ENCODE results near the gene CTSV.
"Not testable (repeated sequence)": the region's sequence is repeated elsewhere in the genome, so short reads cannot be mapped to it uniquely, and the experiment has no call there.

CTSV gene

DNA sequence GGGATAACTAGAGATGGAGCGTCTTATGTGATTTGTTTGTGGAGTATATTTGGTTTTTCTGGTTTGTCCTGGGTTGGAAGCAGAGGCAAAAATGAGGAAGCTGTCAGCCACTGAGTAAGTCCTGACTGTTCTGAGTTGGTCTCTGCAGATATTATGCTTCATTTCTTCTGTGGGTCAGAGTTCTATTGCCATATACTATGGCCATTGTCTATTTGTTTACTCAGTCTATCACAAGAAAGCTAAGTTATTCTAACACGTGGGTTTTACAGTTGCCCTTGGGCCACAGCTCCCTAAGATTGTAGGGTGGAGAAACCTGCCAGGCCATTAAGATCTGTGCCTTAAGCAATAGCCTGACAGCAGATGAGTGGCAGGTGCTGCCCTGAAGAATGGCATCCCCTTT, 3.0 kb upstream of the CTSV start:
- DNase-seq (ENCODE audit: low read depth), result no peak

DNA sequence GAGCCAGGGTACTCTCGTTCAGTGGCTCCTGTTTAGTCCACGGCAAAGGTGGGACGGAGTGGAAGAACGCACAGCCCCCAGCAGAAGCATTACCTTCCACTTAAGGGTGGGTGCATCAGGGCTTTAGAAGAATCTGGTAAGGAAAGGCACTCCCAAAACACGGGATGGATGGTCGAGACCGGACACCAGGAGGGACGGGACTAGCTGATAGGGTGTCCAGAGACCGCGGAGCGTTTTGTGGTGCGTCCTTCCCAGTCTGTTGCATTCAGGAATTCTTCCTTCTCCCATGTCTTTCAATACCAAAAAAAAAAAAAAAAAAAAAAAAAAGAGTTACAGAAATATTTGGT, 545 bp upstream of the CTSV start:
- no peak for DNase-seq (ENCODE audit: low read depth)

DNA sequence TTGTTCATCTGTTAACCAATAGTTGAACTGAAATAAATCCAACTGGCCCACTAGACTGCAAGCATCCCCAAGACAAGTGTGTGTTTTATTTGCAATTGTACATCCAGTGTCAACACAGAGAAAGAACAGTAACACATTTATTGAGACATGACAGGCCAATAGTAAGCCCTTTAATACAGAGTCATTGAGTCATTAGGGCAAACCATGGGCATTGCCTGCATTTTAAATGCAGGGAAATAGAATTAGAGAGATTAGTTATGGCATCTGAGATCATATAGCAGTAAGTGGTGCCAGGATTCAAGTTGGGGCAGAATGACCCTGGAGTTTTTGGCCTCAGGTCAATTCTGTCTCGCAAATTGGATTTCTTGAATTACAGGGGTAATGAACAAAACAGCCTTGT, 15.4 kb downstream of the CTSV start:
- not testable (repeated sequence) for DNase-seq (ENCODE audit: low read depth)

DNA sequence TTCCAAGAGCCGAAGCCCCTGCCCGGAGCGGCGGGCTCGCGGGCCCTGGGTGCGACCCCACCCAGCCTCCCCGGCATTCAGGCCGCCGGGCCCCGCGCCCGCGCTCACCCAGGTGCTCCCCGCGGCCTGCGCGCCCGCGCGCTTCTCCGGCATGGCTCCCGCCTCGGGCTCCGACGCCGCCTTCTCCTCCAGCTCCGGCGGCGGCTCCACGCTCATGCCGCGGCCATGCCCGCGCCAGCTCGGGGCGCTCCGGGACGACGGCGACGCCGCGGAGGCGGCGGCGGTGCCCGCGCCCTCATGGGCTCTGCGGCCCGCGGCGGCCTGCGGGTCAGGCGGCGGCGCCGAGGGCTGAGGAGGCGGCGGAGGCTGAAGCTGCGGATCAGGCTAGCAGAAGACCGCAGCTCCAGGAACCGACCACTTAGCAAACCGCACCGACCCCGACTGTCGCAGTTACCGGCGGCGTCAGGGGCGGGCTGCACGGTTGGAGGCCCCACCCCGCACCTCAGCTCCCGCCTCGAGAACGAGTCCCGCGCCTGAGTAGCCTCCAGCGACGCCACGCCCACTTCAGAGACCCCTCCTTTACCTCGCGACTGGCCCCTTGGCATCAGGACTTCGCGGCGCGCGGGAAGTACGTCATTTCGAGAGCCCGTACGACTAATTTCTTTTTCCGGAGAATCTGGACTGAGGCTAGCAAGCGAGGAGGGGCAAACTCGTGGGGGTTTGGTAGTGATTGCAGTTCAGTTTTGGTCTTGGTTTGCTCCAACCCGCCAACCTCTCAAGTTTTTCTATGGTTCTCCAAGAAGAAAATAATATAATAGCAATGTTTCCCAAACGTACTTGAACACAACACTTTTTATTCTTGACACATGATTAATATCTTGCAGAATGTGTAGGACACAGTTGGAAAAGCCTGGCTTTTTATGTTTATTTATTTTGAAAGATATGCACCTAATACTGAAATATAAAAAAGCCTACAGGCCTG, 25.5 kb downstream of the CTSV start:
- not testable (repeated sequence) for DNase-seq (ENCODE audit: low read depth)

DNA sequence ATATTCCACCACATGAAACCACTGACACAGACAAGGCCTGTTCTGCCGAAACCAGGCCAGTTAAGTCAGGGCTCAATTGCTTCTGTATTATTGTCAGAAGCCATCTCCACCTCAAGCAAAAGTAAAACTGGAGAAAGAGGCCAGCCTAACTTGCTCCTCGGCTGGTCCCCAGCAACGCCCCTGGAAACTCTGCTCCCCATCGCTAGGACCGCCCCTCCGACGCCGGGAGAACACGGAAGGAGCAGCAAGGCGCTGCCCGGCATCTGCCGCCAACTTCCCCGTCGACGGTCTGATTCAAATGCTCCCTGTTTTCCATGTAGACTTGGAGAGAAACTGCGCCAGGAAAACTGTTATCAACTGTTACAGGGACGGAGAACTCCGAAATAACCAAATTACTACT, 26.3 kb downstream of the CTSV start:
- not testable (repeated sequence) for DNase-seq (ENCODE audit: low read depth)

DNA sequence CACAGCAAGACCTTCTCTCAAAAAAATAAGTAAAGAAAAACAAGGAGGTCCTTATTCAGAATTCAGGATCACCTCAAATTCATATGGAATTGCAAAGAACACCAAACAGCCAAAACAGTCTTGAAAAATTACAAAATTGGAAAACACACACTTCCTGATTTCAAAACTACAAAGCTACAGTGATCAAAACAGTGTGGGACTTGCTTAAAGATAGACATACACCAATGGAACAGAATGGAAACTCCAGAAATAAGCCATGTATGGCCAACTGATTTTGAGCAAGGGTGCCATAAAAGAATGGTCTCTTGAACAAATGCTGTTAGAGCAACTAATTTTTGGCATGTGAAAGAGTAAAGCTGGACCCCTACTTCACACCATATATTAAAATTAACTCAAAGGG, 36.7 kb downstream of the CTSV start:
- DNase-seq (ENCODE audit: low read depth), result not testable (repeated sequence)

DNA sequence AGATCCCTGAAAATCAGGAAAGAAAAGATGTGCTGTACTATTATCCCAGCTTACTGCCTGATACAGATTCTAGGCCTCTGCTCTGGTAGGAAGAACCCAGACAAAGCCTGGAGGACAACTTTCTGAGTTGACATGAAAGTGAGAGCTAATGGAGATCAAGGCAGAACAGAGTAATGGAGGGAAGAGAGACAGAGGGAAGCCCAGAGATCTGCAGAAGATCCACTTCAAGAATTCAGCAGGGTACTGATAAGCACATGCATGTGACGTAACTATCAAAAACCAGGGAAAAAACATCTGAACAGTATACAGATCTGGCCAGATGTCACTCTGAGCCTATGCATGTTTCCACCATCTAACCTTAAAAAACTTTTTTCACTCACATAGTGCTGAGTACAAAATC, 37.6 kb downstream of the CTSV start:
- DNase-seq (ENCODE audit: low read depth), result not testable (repeated sequence)

DNA sequence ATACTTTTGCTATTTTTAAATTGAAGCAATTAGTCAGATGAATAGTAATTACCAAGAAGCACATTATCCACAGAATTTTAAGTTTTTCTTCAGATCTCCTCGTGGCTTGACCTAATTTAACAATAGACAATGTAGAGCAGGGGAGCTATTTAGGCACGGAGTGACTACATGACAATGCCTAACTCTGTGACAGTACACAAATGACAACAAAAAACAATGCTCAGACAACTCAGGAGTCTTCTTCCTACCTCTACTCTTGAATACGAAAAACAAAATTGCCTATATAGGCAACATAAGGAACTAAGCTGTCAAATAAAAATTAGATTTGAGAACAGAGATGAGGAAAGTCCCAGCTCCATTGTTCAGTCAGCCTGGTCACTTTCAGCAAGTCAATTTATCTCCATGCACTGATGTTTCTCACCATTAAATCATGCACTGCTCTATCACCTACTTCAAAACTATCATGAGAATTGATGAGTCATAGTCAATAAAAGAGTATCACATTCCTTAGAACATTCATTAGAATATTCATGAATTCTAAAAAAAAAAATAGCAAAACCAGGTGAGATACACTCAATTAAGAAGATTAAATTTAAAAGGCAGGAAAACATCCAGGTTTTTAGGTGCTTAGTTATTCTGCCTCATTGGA, 38.7 kb downstream of the CTSV start:
- DNase-seq (ENCODE audit: low read depth), result not testable (repeated sequence)

DNA sequence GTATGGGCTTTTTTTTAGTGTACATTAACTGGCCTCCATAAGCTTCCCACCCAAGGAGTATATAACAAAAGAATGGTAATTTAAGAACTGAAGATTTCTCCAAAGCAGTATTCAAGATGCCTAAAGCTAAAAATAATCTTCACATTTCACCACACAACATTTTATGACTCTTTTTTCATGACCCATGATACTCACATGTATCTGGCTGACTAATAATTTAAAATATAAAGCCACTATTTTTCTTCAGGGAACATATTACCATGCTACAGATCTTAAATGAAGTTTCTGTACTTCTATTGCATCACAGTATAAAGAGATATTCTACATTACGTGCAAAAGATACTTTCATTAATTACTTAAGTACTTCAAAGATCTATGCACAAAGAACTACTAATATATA, 39.2 kb downstream of the CTSV start:
- DNase-seq (ENCODE audit: low read depth), result not testable (repeated sequence)

DNA sequence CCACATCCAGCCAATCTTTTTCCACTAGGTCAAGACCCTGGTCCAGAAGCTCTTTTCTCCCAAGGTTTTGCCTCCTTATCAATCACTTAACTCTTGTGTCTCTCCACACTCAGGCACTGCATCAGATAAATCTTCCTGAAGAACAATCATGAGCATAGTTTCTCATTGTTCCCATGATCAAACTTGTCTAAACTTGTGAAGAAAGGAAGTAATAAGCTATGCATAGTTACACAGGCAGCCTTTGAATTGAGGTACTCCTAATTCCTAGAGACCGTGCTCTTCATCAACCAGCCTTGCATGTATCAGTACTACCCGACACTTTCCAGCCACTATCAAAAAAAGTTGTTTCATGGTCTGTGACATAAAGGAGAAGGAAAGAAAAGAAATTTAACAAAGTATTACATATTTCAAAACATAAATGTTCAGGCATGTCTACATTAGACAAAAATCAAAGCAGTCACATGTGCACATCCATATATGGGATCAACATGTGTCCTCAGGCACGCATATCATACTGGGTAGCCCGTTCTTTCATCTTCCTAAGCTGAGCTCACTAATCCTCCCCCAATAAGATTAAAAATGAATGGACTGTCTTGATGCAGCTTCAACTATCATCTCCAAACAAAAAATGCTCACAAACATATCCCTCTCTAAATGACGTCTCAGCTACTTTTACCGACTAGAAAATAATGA, 41.8 kb downstream of the CTSV start:
- not testable (repeated sequence) for DNase-seq (ENCODE audit: low read depth)

DNA sequence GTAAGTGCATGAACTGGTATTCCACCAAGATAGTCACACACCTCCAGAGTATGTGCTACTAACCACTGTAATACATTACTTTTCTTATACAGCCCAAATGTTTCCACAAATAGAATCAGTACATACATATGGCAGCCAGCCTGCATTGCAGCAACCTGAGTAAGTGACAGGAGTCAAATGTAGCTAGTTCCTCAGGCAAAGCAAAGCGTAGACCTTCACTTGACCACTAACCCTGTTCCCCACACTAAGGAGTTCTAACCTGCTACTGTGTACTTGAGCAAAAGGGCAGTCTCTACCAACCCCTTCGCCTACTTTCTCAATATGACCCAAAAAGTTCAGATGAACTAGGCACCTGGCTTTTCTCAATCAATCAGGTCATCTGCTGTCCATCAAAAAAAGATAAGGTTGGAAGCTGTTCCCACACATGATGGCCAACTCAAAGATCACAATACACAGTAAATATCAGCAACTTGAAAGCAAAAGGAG, 44.4 kb downstream of the CTSV start:
- not testable (repeated sequence) for DNase-seq (ENCODE audit: low read depth)

DNA sequence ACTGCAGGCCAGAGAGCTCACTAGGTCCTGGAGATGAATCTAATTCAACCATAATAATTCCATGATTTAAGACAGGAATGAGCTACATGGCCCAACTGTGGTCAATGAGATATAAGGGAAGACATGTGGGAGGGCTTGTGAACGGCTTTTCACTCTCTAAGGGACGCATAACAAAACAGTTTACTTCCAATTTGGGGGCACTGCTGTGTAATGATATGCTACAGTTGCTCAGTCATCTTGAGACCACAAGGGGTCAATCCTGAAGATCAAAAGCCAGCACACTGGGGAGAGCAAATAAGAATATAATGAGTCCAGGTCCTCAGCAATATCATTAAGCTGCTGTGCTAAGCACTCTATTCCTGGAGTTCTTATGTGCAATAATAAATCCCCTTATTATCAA, 46.6 kb downstream of the CTSV start:
- not testable (repeated sequence) for DNase-seq (ENCODE audit: low read depth)

DNA sequence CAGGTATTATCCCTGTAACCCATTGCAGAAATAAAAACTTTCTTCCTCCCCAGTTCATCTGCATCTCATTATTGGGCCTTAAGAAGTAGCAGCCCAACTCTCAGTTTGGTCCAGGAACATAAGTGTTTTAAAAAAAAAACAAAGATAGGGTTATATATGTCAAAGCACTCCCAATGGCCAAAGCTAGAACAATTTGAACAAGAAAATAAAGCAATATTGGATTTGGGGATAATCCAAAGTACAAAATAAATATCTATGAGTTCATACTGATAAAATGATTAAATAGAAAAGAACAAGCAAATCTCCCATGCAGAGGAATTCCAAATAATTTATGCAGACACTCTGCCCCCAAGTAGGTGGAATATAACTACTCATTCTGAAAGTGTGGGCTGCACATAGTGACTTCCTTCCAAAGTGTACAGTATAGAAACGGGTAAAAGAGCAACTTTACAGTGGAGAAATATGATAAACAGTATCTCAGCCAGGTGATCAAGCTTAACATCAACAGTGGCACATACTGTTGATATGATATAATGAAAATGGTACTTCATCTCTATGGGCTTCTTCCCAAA, 49.1 kb downstream of the CTSV start:
- DNase-seq (ENCODE audit: low read depth), result not testable (repeated sequence)

DNA sequence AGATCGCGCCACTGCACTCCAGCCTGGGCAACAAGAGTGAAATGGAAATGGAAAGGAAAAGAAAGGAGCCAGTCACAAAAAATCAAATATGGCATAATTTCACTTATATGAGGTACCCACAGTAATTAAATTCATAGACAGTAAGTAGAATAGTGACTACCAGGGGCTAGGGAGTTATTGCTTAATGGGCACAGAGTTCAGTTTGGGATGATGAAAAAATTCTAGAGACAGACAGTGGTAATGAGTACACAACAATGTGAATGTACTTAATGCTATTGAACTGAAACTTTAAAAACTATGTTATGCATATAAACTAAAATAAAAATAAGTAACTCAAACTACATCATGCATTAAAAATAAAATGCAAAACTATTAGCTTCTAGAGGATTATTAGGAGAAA, 54.1 kb downstream of the CTSV start:
- DNase-seq (ENCODE audit: low read depth), result not testable (repeated sequence)

DNA sequence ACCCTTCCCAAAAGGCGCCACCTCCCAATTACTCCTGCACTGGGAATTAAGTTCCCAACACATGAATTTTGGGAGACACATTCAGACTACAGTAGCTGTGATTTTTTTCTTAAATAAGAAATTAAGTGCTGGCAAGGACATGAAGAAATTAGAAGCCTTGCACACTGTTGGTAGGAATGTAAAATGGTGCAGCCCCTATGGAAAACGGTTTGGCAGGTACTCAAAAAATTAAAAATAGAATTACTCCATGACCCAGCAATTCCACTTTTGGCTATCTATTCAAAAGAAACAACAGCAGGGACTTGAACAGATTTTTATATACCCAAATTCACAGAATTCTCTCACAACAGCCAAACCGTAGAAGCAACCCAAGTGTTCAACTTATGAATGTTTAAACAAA, 54.8 kb downstream of the CTSV start:
- not testable (repeated sequence) for DNase-seq (ENCODE audit: low read depth)

DNA sequence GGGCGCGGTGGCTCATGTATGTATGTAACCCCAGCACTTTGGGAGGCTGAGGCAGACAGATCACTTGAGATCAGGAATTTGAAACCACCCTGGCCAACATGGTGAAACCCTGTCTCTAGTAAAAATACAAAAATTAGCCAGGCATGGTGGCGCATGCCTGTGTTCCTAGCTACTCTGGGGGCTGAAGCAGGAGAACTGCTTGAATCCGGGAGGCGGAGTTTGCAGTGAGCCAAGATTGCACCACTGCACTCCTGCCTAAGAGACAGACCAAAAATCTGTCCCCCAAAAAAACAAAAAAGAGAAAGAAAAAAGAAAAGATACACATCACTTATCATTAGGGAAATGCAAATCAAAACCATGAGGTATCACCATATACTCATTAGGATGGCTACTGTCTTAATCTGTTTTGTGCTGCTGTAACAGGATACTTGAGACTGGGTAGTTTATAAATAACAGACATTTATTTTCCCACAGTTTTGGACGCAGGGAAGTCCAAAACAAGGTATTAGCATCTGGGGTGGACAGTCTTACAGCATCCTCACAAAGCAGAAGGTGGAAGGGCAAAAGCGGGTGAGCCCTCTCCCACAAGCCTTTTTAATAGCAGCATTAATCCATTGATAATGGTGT, 55.3 kb downstream of the CTSV start:
- not testable (repeated sequence) for DNase-seq (ENCODE audit: low read depth)

All from HS-27A (cell line).